Measurements from ENCODE around the gene CSNK1D. TPM values are rescaled to one million over a fixed set of nuclear protein-coding genes. Genes with fewer than 3 reads are reported as not detected.

Gene CSNK1D
- total RNA-seq, 1 donor from 2014 or later: 21.4 TPM

DNA sequence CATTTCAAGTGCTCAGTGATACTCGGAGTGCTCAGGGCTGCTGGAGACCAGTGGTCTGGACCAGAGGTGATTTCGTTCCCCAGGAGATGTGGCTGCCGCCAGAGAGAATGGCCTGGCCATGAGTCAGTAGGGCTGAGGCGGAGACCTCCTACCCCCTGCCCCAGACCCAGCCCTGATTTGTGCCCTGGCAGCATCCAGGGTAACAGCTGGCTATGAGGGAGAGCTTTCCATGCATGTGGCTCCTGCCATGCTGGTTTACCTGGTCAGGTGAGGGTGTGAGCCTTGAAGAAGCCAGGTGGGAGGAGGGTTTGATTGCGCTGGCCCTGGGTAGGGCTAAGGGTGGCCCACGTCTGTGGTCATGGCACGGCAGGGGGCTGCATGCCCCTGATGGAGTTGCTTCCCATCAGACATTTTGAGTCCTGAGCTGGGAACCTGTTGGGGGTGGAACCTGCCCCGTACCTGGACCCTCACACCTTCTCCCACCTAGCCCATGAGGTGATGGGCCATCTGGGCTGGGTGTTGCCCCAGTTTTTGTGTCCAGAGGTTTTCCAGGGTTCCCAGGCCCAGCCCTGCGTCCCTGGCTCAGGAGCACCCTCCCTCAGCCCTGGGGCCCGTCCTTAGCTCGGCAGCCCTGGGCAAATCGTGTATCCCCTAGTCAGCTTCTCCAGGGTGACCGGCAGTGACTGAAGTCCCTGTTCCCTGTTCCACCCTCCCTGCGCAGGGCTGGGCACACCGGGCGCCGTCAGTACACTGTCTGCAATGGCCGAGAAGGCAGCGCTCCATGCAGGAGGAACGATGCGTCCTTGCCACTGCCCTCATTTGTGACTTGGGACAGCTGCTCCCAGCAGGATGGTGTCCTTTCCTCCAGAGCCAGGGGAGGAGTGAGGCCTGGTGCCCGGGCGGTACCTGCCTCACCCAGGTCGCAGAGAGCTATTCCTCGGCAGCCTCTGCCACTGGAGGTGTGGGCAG lies 9.0 kb upstream of the CSNK1D start:
- Histone ChIP-seq H3K36me3 (ENCODE audit: control insufficient read depth in 3 of 3, insufficient read depth in 3 of 3, low read length in 3 of 3) (peaks cover 0 to 5% (median 0%) of the 10 kb centered on the region in 3 donors), H3K4me3 (ENCODE audit: low read length in 3 of 3) (no peak overlapping the region), H3K9me3 (ENCODE audit: control insufficient read depth in 3 of 3, low read length in 3 of 3) (no peaks in the 10 kb centered on the region), H3K27me3 (ENCODE audit: control insufficient read depth in 3 of 3, insufficient read depth in 3 of 3, low read length in 3 of 3) (peaks cover 0 to 8% (median 6%) of the 10 kb centered on the region in 3 donors), H3K4me1 (ENCODE audit: control insufficient read depth in 3 of 3, insufficient read depth in 3 of 3, low read length in 3 of 3) (peaks cover 2 to 16% (median 11%) of the 10 kb centered on the region in 3 donors), H3K9ac (ENCODE audit: low read depth in 1 of 3, low read length in 3 of 3) (peak overlapping the region in 1 of 3 donors; percentile 33), H3K27ac (ENCODE audit: low read depth, low read length) (no peak overlapping the region)

DNA sequence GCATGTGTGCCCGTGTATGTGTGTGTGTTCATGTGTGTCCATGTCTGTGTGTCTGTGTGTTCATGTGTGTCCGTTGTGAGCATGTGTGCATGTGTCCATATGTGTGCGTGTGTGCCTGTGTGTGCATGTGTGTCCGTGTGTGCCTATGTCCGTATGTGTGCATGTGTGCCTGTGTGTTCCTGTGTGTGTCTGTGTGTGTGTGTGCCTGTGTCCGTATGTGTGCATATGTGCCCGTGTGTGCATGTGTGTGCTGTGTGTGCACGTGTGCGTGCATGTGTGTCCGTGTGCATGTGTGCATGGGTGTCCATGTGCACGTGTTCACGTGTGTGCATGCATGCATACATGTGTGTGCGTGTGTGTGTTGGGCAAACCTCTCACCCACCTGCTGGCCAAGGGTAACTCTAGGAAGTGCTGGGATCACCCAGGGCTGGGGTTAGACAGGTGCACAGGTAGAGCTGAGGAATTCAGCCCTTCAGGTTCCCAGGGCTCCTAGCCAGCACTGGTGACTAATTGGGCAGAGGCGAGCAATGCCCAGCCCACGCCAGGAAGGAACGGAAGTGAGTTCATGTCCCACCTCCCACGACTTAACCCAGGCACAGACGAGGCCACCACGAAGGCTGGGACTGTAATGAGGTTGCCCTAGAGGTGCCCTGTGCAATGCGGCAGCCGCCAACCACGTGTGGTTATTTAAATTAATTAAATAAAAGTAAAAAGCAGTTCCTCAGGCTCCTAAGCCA lies 8.2 kb upstream of the CSNK1D start:
- Histone ChIP-seq H3K9me3 (ENCODE audit: control insufficient read depth in 3 of 3, low read length in 3 of 3) (no peaks in the 10 kb centered on the region), H3K4me1 (ENCODE audit: control insufficient read depth in 3 of 3, insufficient read depth in 3 of 3, low read length in 3 of 3) (peaks cover 2 to 15% (median 6%) of the 10 kb centered on the region in 3 donors), H3K9ac (ENCODE audit: low read depth in 1 of 3, low read length in 3 of 3) (peak overlapping the region in 1 of 3 donors; percentile 16), H3K27me3 (ENCODE audit: control insufficient read depth in 3 of 3, insufficient read depth in 3 of 3, low read length in 3 of 3) (peaks cover 0 to 8% (median 6%) of the 10 kb centered on the region in 3 donors), H3K4me3 (ENCODE audit: low read length in 3 of 3) (no peak overlapping the region), H3K36me3 (ENCODE audit: control insufficient read depth in 3 of 3, insufficient read depth in 3 of 3, low read length in 3 of 3) (peaks cover 0 to 5% (median 0%) of the 10 kb centered on the region in 3 donors), H3K27ac (ENCODE audit: low read depth, low read length) (no peak overlapping the region)

DNA sequence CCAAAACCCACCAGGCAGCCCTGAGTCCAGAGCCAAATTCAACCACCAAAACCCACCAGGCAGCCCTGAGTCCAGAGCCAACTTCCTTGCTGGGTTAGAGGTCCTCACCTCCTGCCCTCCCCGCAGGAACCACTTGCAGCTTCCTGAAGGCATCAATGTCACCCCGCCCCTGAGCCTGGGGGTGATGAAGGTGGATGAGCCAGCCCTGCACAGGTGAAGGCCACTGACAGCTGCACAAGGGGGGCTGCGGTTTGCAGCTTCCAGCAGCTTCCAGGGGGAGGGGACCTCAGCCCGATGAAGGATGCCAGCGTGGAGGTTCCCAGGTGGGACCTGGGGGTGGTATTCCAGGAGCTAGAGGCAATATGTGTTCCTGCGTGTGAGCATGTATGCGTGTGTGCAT lies 7.6 kb upstream of the CSNK1D start:
- Histone ChIP-seq H3K9me3 (ENCODE audit: control insufficient read depth in 3 of 3, low read length in 3 of 3) (no peaks in the 10 kb centered on the region), H3K9ac (ENCODE audit: low read depth in 1 of 3, low read length in 3 of 3) (no peak overlapping the region), H3K4me1 (ENCODE audit: control insufficient read depth in 3 of 3, insufficient read depth in 3 of 3, low read length in 3 of 3) (peaks cover 2 to 15% (median 6%) of the 10 kb centered on the region in 3 donors), H3K36me3 (ENCODE audit: control insufficient read depth in 3 of 3, insufficient read depth in 3 of 3, low read length in 3 of 3) (peaks cover 0 to 5% (median 0%) of the 10 kb centered on the region in 3 donors), H3K4me3 (ENCODE audit: low read length in 3 of 3) (no peak overlapping the region), H3K27me3 (ENCODE audit: control insufficient read depth in 3 of 3, insufficient read depth in 3 of 3, low read length in 3 of 3) (peaks cover 0 to 8% (median 6%) of the 10 kb centered on the region in 3 donors), H3K27ac (ENCODE audit: low read depth, low read length) (no peak overlapping the region)

DNA sequence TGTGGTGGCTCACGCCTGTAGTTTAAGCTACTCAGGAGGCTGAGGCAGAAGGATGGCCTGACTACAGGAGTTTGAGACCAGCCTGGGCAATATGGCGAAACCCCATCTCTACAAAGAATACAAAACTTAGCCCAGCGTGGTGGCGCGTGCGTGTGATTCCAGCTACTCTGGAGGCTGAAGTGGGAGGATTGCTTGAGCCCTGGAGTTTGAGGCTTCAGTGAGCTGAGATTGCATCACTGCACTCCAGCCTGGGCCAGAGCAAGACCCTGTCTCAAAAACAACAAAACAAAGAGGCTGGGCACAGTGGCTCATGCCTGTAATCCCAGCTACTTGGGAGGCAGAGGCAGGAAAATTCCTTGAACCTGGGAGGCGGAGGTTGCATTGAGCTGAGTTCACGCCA lies 7.0 kb upstream of the CSNK1D start:
- H3K36me3 ChIP-seq (ENCODE audit: control insufficient read depth in 3 of 3, insufficient read depth in 3 of 3, low read length in 3 of 3): peaks cover 0 to 5% (median 0%) of the 10 kb centered on the region in 3 donors
- peaks cover 2 to 15% (median 6%) of the 10 kb centered on the region in 3 donors for H3K4me1 ChIP-seq (ENCODE audit: control insufficient read depth in 3 of 3, insufficient read depth in 3 of 3, low read length in 3 of 3)
- H3K4me3 ChIP-seq (ENCODE audit: low read length in 3 of 3): no peak overlapping the region
- peaks cover 0 to 8% (median 6%) of the 10 kb centered on the region in 3 donors for H3K27me3 ChIP-seq (ENCODE audit: control insufficient read depth in 3 of 3, insufficient read depth in 3 of 3, low read length in 3 of 3)
- H3K9ac ChIP-seq (ENCODE audit: low read depth in 1 of 3, low read length in 3 of 3): no peak overlapping the region
- H3K9me3 ChIP-seq (ENCODE audit: control insufficient read depth in 3 of 3, low read length in 3 of 3): no peaks in the 10 kb centered on the region
- no peak overlapping the region for H3K27ac ChIP-seq (ENCODE audit: low read depth, low read length)

GRCh38 chr17:82278786-82279391 lies 5.4 kb upstream of the CSNK1D start:
- Histone ChIP-seq H3K36me3 (ENCODE audit: control insufficient read depth in 3 of 3, insufficient read depth in 3 of 3, low read length in 3 of 3) (peaks cover 0 to 5% (median 0%) of the 10 kb centered on the region in 3 donors), H3K4me1 (ENCODE audit: control insufficient read depth in 3 of 3, insufficient read depth in 3 of 3, low read length in 3 of 3) (peaks cover 7 to 21% (median 12%) of the 10 kb centered on the region in 3 donors), H3K9ac (ENCODE audit: low read depth in 1 of 3, low read length in 3 of 3) (no peak overlapping the region), H3K4me3 (ENCODE audit: low read length in 3 of 3) (no peak overlapping the region), H3K27ac (ENCODE audit: low read depth, low read length) (no peak overlapping the region), H3K27me3 (ENCODE audit: control insufficient read depth in 3 of 3, insufficient read depth in 3 of 3, low read length in 3 of 3) (peaks cover 0 to 8% (median 6%) of the 10 kb centered on the region in 3 donors), H3K9me3 (ENCODE audit: control insufficient read depth in 3 of 3, low read length in 3 of 3) (no peaks in the 10 kb centered on the region)

DNA sequence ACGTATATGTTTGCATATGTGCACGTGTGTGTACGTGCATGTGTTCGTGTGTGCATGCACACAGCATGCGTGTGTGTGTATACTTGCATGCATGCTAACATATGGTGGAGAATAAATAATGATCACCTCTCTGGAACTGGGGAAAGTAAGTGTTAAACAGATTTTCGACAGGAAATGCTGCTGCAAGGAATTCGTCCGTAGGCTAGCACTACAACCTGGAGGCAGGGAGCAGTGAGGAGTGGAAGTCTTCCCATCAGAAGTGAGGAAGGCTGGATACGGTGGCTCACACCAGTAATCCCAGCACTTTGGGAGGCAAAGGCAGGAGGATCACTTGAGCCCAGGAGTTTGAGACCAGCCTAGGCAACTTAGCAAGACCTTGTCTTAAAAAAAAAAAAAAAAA lies 4.8 kb upstream of the CSNK1D start:
- Histone ChIP-seq H3K4me1 (ENCODE audit: control insufficient read depth in 3 of 3, insufficient read depth in 3 of 3, low read length in 3 of 3) (peaks cover 10 to 23% (median 13%) of the 10 kb centered on the region in 3 donors), H3K27ac (ENCODE audit: low read depth, low read length) (no peak overlapping the region)

DNA sequence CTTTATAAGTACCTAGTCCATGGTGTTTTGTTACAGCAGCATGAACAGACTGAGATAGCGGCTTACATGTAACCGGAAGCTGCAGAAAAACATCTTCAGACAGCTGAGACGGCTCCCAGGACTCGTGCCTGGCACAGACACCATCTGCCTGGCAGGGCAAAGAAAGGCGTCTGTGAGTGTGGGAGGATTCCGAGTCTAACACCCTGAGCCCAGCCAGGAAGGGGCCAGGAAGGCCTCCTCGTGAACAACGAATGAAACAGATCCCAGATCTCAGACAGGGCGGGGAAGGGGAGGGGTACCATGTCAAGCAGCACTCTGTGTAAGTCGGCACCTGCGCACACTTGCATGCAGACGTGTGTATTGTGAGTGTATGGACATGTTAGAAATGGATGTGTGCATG lies 4.4 kb upstream of the CSNK1D start:
- peaks cover 9 to 18% (median 10%) of the 10 kb centered on the region in 3 donors for H3K4me1 ChIP-seq (ENCODE audit: control insufficient read depth in 3 of 3, insufficient read depth in 3 of 3, low read length in 3 of 3)
- peaks cover 0 to 8% (median 6%) of the 10 kb centered on the region in 3 donors for H3K27me3 ChIP-seq (ENCODE audit: control insufficient read depth in 3 of 3, insufficient read depth in 3 of 3, low read length in 3 of 3)
- no peak overlapping the region for H3K9ac ChIP-seq (ENCODE audit: low read depth in 1 of 3, low read length in 3 of 3)
- H3K27ac ChIP-seq (ENCODE audit: low read depth, low read length): no peak overlapping the region
- H3K36me3 ChIP-seq (ENCODE audit: control insufficient read depth in 3 of 3, insufficient read depth in 3 of 3, low read length in 3 of 3): peaks cover 0 to 5% (median 0%) of the 10 kb centered on the region in 3 donors
- H3K9me3 ChIP-seq (ENCODE audit: control insufficient read depth in 3 of 3, low read length in 3 of 3): no peaks in the 10 kb centered on the region
- no peak overlapping the region for H3K4me3 ChIP-seq (ENCODE audit: low read length in 3 of 3)

More for the DNA sequence above, 4.8 kb upstream of the CSNK1D start:
- peaks cover 0 to 5% (median 0%) of the 10 kb centered on the region in 3 donors for H3K36me3 ChIP-seq (ENCODE audit: control insufficient read depth in 3 of 3, insufficient read depth in 3 of 3, low read length in 3 of 3)
- no peak overlapping the region for H3K9ac ChIP-seq (ENCODE audit: low read depth in 1 of 3, low read length in 3 of 3)
- peaks cover 0 to 8% (median 6%) of the 10 kb centered on the region in 3 donors for H3K27me3 ChIP-seq (ENCODE audit: control insufficient read depth in 3 of 3, insufficient read depth in 3 of 3, low read length in 3 of 3)
- H3K4me3 ChIP-seq (ENCODE audit: low read length in 3 of 3): no peak overlapping the region
- H3K9me3 ChIP-seq (ENCODE audit: control insufficient read depth in 3 of 3, low read length in 3 of 3): no peaks in the 10 kb centered on the region

DNA sequence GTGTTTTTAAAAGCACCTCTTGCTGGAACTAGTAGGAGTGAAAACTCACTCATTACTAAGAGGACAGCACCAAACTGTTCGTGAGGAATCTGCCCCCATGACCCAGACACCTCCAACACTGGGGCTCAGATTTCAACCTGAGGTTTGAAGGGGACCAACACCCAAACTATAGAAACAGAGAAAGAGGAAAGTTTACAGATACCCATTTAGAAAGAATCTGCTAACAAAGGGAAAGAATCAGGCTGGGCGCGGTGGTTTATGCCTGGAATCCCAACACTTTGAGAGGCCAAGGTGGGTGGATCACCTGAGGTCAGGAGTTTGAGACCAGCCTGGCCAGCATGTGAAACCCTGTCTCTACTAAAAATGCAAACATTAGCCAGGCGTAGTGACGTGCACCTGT lies 3.4 kb upstream of the CSNK1D start:
- peaks cover 0 to 5% (median 0%) of the 10 kb centered on the region in 3 donors for H3K36me3 ChIP-seq (ENCODE audit: control insufficient read depth in 3 of 3, insufficient read depth in 3 of 3, low read length in 3 of 3)
- peaks cover 12 to 22% (median 17%) of the 10 kb centered on the region in 3 donors for H3K4me1 ChIP-seq (ENCODE audit: control insufficient read depth in 3 of 3, insufficient read depth in 3 of 3, low read length in 3 of 3)
- H3K9me3 ChIP-seq (ENCODE audit: control insufficient read depth in 3 of 3, low read length in 3 of 3): no peaks in the 10 kb centered on the region
- no peak overlapping the region for H3K9ac ChIP-seq (ENCODE audit: low read depth in 1 of 3, low read length in 3 of 3)
- peaks cover 0 to 8% (median 6%) of the 10 kb centered on the region in 3 donors for H3K27me3 ChIP-seq (ENCODE audit: control insufficient read depth in 3 of 3, insufficient read depth in 3 of 3, low read length in 3 of 3)
- H3K4me3 ChIP-seq (ENCODE audit: low read length in 3 of 3): no peak overlapping the region
- no peak overlapping the region for H3K27ac ChIP-seq (ENCODE audit: low read depth, low read length)

DNA sequence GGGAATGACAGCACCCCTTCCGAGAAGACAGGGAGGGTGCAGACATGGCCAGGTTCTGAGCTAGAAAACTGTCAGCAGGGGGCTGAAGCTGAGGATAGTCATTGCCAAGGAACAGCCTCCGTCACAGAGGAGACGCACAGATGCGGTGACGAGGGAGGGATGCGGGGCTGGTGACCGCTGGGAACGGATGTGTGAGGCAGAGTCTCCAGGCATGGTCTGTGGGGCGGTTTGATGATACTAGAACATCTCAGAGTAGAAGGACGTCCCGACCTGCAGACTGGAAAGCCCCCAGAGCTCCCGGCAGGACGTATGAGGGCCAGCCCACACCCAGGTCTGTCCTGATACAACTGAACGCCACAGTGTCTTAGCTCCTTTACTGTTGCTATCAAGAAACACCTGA lies 1.8 kb upstream of the CSNK1D start:
- no peak overlapping the region for H3K27ac ChIP-seq (ENCODE audit: low read depth, low read length)
- H3K4me3 ChIP-seq (ENCODE audit: low read length in 3 of 3): no peak overlapping the region
- H3K4me1 ChIP-seq (ENCODE audit: control insufficient read depth in 3 of 3, insufficient read depth in 3 of 3, low read length in 3 of 3): peaks cover 24 to 31% (median 29%) of the 10 kb centered on the region in 3 donors
- no peaks in the 10 kb centered on the region for H3K9me3 ChIP-seq (ENCODE audit: control insufficient read depth in 3 of 3, low read length in 3 of 3)
- H3K27me3 ChIP-seq (ENCODE audit: control insufficient read depth in 3 of 3, insufficient read depth in 3 of 3, low read length in 3 of 3): no peaks in the 10 kb centered on the region
- no peak overlapping the region for H3K9ac ChIP-seq (ENCODE audit: low read depth in 1 of 3, low read length in 3 of 3)
- H3K36me3 ChIP-seq (ENCODE audit: control insufficient read depth in 3 of 3, insufficient read depth in 3 of 3, low read length in 3 of 3): peaks cover 4 to 13% (median 7%) of the 10 kb centered on the region in 3 donors

All from skeletal muscle tissue (tissue), 4 donors.